ENCODE data around the gene TMEM143.

Gene TMEM143

DNA sequence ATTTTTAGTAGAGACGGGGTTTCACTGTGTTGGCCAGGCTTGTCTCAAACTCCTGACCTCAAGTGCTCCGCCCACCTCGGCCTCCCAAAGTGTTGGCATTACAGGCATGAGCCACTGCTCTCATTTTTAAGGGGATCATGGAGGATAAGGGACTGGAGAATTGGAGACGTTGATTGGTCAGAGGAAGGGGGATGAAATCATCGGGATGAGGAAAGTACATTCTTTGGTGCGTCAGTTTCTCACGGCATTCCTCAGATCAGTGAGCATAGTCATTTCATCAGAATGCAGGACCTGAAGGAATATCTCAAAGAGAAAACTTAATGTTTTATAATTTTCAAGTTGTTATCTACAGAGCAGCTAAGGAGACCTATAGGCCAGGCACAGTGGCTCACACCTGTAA, 79.8 kb downstream of the TMEM143 start:
- Histone ChIP-seq H3K4me3 (ENCODE audit: low read length in 2 of 2) (no peak overlapping the region), H3K14ac (ENCODE audit: low read length) (no peak overlapping the region), H3K79me1 (ENCODE audit: low read depth, low read length) (no peaks in the 10 kb centered on the region), H3K9me3 (replicated peaks in 1 of 2; ENCODE audit: control insufficient read depth in 2 of 2, insufficient read depth in 1 of 2, low read depth in 1 of 2, low read length in 2 of 2) (peaks cover 5 to 42% of the 10 kb centered on the region in 2 donors), H2AK5ac (ENCODE audit: low read depth, low read length) (no peak overlapping the region), H2BK12ac (ENCODE audit: low read length) (no peak overlapping the region), H3K27me3 (ENCODE audit: control insufficient read depth in 3 of 3, insufficient read depth in 3 of 3, low read depth in 1 of 3, low read length in 3 of 3) (peaks cover 0 to 2% (median 0%) of the 10 kb centered on the region in 3 experiments), H3K18ac (ENCODE audit: low read length) (no peak overlapping the region), H3K36me3 (replicated peaks in 1 of 2; ENCODE audit: control insufficient read depth in 2 of 2, insufficient read depth in 2 of 2, low read length in 2 of 2) (peaks cover 16 to 81% of the 10 kb centered on the region in 2 donors), H3K4me2 (ENCODE audit: insufficient read depth, low read length, poor library complexity, severe bottlenecking) (no peak overlapping the region), H4K91ac (ENCODE audit: low read depth, low read length, poor library complexity) (no peak overlapping the region), H3K23ac (ENCODE audit: low read depth, low read length, poor library complexity) (no peak overlapping the region), H3K27ac (replicated peaks; ENCODE audit: low read length) (no peak overlapping the region), H2BK15ac (ENCODE audit: low read length) (no peak overlapping the region), H2AFZ (ENCODE audit: low read length) (no peak overlapping the region), H2BK120ac (ENCODE audit: low read depth, low read length) (no peak overlapping the region), H4K8ac (ENCODE audit: low read depth, low read length) (no peak overlapping the region), H2BK5ac (ENCODE audit: low read length) (no peak overlapping the region), H3K4ac (ENCODE audit: low read length) (no peak overlapping the region), H3K4me1 (ENCODE audit: control insufficient read depth in 2 of 2, insufficient read depth in 1 of 2, low read depth in 1 of 2, low read length in 2 of 2) (no peaks in the 10 kb centered on the region), H3K9ac (ENCODE audit: low read depth, low read length, poor library complexity) (no peak overlapping the region)
- no peak for DNase-seq (ENCODE audit: low spot score)
- WGBS, 2 donors (ENCODE audit: extremely low coverage in 2 of 2, insufficient read length in 2 of 2, insufficient replicate concordance in 1 of 2): no CpG with 5 or more reads among the region's 7 CpGs
